ENCODE data around the gene STK38. TPM values are rescaled to one million over a fixed set of nuclear protein-coding genes. Genes with fewer than 3 reads are reported as not detected.

The STK38 gene
- total and polyA plus RNA-seq, 2 of the 13 experiments (the other 11 are each of a cell fraction or from before 2014, with no cell fraction given): 10.3 to 20.7 TPM

DNA sequence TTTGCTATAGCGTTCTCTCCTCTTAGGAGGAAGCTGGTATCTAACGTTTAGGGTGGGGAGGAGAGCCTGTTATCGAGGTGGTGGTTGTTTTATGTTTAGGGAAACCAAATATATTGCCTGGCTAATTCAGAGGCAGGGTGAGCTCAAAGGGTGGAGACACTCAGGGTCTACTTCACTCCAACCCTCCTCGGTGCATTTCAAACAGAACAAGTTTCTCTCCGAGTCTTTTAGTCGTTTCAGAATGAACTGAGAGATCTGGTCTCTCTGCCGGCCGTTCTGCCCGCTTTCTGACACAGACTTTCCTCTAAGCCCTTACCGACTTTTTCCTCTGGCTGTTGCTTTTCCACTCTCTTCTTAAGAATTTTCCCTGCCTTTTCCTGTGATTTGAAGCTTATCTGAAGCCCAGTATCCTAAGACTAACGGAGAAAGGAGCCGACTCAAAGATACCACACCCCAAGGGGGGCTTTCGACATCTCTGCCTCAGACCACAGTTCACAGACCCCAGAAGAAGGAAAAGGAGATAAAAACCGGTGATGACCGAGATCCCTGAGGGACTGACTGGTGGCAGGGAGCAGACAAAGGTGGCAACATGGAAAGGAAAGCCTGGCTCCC, 865 bp downstream of the STK38 start (continued):
- TF ChIP-seq ZNF850 (CRISPR knock-in tag; conservative IDR thresholded peaks at IDR 0.05) (no peak), ARHGAP35 (CRISPR knock-in tag; IDR thresholded peaks at IDR 0.05; ENCODE audit: borderline replicate concordance) (no peak), ZNF713 (CRISPR knock-in tag; IDR thresholded peaks at IDR 0.05) (0 out of 2 replicates have a peak, but pooled peaks have one; percentile 10), ZFAT (CRISPR knock-in tag; conservative IDR thresholded peaks at IDR 0.05) (no peak), MIER2 (CRISPR knock-in tag; IDR thresholded peaks at IDR 0.05) (no peak), ZMYM3 (CRISPR knock-in tag; IDR thresholded peaks at IDR 0.05) (no peak), FOXO4 (CRISPR knock-in tag; conservative IDR thresholded peaks at IDR 0.05) (0 out of 2 replicates have a peak, but pooled peaks have one; percentile 7), ZNF34 (CRISPR knock-in tag; IDR thresholded peaks at IDR 0.05; ENCODE audit: borderline replicate concordance) (0 out of 2 replicates have a peak, but pooled peaks have one; percentile 11), ZNF512B (CRISPR knock-in tag; IDR thresholded peaks at IDR 0.05; ENCODE audit: borderline replicate concordance) (no peak)
- TF ChIP-seq, protein P1, sequence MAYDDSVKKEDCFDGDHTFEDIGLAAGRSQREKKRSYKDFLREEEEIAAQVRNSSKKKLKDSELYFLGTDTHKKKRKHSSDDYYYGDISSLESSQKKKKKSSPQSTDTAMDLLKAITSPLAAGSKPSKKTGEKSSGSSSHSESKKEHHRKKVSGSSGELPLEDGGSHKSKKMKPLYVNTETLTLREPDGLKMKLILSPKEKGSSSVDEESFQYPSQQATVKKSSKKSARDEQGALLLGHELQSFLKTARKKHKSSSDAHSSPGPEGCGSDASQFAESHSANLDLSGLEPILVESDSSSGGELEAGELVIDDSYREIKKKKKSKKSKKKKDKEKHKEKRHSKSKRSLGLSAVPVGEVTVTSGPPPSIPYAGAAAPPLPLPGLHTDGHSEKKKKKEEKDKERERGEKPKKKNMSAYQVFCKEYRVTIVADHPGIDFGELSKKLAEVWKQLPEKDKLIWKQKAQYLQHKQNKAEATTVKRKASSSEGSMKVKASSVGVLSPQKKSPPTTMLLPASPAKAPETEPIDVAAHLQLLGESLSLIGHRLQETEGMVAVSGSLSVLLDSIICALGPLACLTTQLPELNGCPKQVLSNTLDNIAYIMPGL (CRISPR knock-in tag; IDR thresholded peaks at IDR 0.05; ENCODE audit: borderline replicate concordance in 1 of 2, low read depth in 1 of 2): 0 out of 4 replicates have a peak, but pooled peaks of 1 of the 2 experiments have one; percentile 26
- TF ChIP-seq, protein P2, sequence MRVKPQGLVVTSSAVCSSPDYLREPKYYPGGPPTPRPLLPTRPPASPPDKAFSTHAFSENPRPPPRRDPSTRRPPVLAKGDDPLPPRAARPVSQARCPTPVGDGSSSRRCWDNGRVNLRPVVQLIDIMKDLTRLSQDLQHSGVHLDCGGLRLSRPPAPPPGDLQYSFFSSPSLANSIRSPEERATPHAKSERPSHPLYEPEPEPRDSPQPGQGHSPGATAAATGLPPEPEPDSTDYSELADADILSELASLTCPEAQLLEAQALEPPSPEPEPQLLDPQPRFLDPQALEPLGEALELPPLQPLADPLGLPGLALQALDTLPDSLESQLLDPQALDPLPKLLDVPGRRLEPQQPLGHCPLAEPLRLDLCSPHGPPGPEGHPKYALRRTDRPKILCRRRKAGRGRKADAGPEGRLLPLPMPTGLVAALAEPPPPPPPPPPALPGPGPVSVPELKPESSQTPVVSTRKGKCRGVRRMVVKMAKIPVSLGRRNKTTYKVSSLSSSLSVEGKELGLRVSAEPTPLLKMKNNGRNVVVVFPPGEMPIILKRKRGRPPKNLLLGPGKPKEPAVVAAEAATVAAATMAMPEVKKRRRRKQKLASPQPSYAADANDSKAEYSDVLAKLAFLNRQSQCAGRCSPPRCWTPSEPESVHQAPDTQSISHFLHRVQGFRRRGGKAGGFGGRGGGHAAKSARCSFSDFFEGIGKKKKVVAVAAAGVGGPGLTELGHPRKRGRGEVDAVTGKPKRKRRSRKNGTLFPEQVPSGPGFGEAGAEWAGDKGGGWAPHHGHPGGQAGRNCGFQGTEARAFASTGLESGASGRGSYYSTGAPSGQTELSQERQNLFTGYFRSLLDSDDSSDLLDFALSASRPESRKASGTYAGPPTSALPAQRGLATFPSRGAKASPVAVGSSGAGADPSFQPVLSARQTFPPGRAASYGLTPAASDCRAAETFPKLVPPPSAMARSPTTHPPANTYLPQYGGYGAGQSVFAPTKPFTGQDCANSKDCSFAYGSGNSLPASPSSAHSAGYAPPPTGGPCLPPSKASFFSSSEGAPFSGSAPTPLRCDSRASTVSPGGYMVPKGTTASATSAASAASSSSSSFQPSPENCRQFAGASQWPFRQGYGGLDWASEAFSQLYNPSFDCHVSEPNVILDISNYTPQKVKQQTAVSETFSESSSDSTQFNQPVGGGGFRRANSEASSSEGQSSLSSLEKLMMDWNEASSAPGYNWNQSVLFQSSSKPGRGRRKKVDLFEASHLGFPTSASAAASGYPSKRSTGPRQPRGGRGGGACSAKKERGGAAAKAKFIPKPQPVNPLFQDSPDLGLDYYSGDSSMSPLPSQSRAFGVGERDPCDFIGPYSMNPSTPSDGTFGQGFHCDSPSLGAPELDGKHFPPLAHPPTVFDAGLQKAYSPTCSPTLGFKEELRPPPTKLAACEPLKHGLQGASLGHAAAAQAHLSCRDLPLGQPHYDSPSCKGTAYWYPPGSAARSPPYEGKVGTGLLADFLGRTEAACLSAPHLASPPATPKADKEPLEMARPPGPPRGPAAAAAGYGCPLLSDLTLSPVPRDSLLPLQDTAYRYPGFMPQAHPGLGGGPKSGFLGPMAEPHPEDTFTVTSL (CRISPR knock-in tag; IDR thresholded peaks at IDR 0.05; ENCODE audit: borderline replicate concordance): no peak
- TF ChIP-seq, protein P3, sequence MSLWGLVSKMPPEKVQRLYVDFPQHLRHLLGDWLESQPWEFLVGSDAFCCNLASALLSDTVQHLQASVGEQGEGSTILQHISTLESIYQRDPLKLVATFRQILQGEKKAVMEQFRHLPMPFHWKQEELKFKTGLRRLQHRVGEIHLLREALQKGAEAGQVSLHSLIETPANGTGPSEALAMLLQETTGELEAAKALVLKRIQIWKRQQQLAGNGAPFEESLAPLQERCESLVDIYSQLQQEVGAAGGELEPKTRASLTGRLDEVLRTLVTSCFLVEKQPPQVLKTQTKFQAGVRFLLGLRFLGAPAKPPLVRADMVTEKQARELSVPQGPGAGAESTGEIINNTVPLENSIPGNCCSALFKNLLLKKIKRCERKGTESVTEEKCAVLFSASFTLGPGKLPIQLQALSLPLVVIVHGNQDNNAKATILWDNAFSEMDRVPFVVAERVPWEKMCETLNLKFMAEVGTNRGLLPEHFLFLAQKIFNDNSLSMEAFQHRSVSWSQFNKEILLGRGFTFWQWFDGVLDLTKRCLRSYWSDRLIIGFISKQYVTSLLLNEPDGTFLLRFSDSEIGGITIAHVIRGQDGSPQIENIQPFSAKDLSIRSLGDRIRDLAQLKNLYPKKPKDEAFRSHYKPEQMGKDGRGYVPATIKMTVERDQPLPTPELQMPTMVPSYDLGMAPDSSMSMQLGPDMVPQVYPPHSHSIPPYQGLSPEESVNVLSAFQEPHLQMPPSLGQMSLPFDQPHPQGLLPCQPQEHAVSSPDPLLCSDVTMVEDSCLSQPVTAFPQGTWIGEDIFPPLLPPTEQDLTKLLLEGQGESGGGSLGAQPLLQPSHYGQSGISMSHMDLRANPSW (CRISPR knock-in tag; IDR thresholded peaks at IDR 0.05; ENCODE audit: borderline replicate concordance): 0 out of 2 replicates have a peak, but pooled peaks have one; percentile 10
